IPS-NIHi7 (cell line): ENCODE results near the gene F3.
"Not testable (repeated sequence)": the region's sequence is repeated elsewhere in the genome, so short reads cannot be mapped to it uniquely, and the experiment has no call there.

Experiments
- DNase-seq: peaks from one replicate; pipeline ENCODE4 v3.0.0; 2012; ENCODE audit warnings: mixed read lengths; ENCODE audit errors: extremely low spot score

F3 gene

GRCh38 chr1:94541246-94542087, at the start of gene F3:
F3 (minus strand) TSS chr1:94541759; CDS start chr1:94541636, 123 bp downstream.
- peak; percentile 93 for DNase-seq

- DNase-seq = no peak
Observed at GRCh38 chr1:94590203-94591137, 48.9 kb upstream of the F3 start.

- DNase-seq = no peak
Observed at GRCh38 chr1:94589728-94590127, 48.2 kb upstream of the F3 start.

GRCh38 chr1:94582565-94582964, 41.0 kb upstream of the F3 start:
- no peak for DNase-seq

- no peak for DNase-seq
Observed at GRCh38 chr1:94580367-94581115, 39.0 kb upstream of the F3 start.

GRCh38 chr1:94579876-94580294, 38.3 kb upstream of the F3 start:
- DNase-seq = peak; percentile 78

GRCh38 chr1:94578856-94579255, 37.3 kb upstream of the F3 start:
- DNase-seq = no peak

GRCh38 chr1:94573917-94574316, 32.4 kb upstream of the F3 start:
- DNase-seq = not testable (repeated sequence)

GRCh38 chr1:94572780-94573179, 31.2 kb upstream of the F3 start:
- DNase-seq = no peak

- not testable (repeated sequence) for DNase-seq
Observed at GRCh38 chr1:94570965-94571364, 29.4 kb upstream of the F3 start.

- not testable (repeated sequence) for DNase-seq
Observed at GRCh38 chr1:94568806-94569205, 27.2 kb upstream of the F3 start.

- DNase-seq = not testable (repeated sequence)
Observed at GRCh38 chr1:94567975-94568607, 26.5 kb upstream of the F3 start.

- not testable (repeated sequence) for DNase-seq
Observed at GRCh38 chr1:94566436-94566835, 24.9 kb upstream of the F3 start.

GRCh38 chr1:94565901-94566300, 24.3 kb upstream of the F3 start:
- DNase-seq = no peak

- DNase-seq = no peak
Observed at GRCh38 chr1:94562519-94563260, 21.1 kb upstream of the F3 start.

- no peak for DNase-seq
Observed at GRCh38 chr1:94560333-94560732, 18.8 kb upstream of the F3 start.

GRCh38 chr1:94559921-94560320, 18.4 kb upstream of the F3 start:
- no peak for DNase-seq

- DNase-seq = no peak
Observed at GRCh38 chr1:94555091-94555490, 13.5 kb upstream of the F3 start.

- no peak for DNase-seq
Observed at GRCh38 chr1:94554580-94554979, 13.0 kb upstream of the F3 start.

- no peak for DNase-seq
Observed at GRCh38 chr1:94553931-94554330, 12.4 kb upstream of the F3 start.

- DNase-seq = peak; percentile 46
Observed at GRCh38 chr1:94553323-94553730, 11.8 kb upstream of the F3 start.
